ENCODE data around the gene DEFB124.

GRCh38 chr20:31516166-31516565 lies 41.2 kb upstream of the DEFB124 start:
- TF ChIP-seq CTCF (IDR thresholded peaks at IDR 0.05) (no peak), POLR2AphosphoS5 (IDR thresholded peaks at IDR 0.05; ENCODE audit: low read depth, low read length) (no peak), SIN3A (IDR thresholded peaks at IDR 0.05; ENCODE audit: borderline replicate concordance, insufficient read depth, low read depth, low read length) (no peak), REST (IDR thresholded peaks at IDR 0.05; ENCODE audit: insufficient read depth in 1 of 2, low read depth in 2 of 2, low read length in 1 of 2) (no peak)

Measured in Panc1 (cell line).